Neuronal stem cell (in vitro differentiated cells): ENCODE results near the gene KLHL34.

ENCODE experiments used
- DNase-seq: peaks from one replicate; pipeline ENCODE4 v3.0.0-alpha.2; 2013; ENCODE audit warnings: low spot score
- H2AFZ ChIP-seq: one replicate; pipeline ENCODE4 v1.6.1; 2013; ENCODE audit warnings: mild to moderate bottlenecking, low read length, inconsistent platforms
- H2AK5ac ChIP-seq: 2 replicates; pipeline ENCODE4 v1.6.1; 2013; ENCODE audit warnings: low read depth, mild to moderate bottlenecking, inconsistent platforms, low read length, moderate library complexity, mixed read lengths
- H2BK120ac ChIP-seq: 2 replicates; pipeline ENCODE4 v1.6.1; 2013; ENCODE audit warnings: low read depth, mild to moderate bottlenecking, inconsistent platforms, low read length, moderate library complexity, mixed read lengths
- H2BK12ac ChIP-seq: one replicate; pipeline ENCODE4 v1.6.1; 2013; ENCODE audit warnings: low read length, inconsistent platforms
- H2BK15ac ChIP-seq: 2 replicates; pipeline ENCODE4 v1.6.1; 2013; ENCODE audit warnings: mild to moderate bottlenecking, low read length, inconsistent platforms, mixed read lengths
- H2BK5ac ChIP-seq: one replicate; pipeline ENCODE4 v1.6.1; 2013; ENCODE audit warnings: inconsistent platforms, mild to moderate bottlenecking, low read length, moderate library complexity
- H3K14ac ChIP-seq: one replicate; pipeline ENCODE4 v1.6.1; 2013; ENCODE audit warnings: low read length, inconsistent platforms
- H3K18ac ChIP-seq: 2 replicates; pipeline ENCODE4 v1.6.1; 2013; ENCODE audit warnings: low read length, inconsistent platforms
- H3K23ac ChIP-seq: 2 replicates; pipeline ENCODE4 v1.6.1; 2013; ENCODE audit warnings: low read depth, mild to moderate bottlenecking, mixed read lengths, low read length, inconsistent platforms; ENCODE audit not compliant: poor library complexity
- H3K27ac ChIP-seq: replicated peaks from 3 replicates; pipeline ENCODE4 v1.5.1; 2013; ENCODE audit warnings: low read length, inconsistent platforms
- H3K27me3 ChIP-seq, 3 experiments: 2 replicates each; pipeline ENCODE4 v1.6.1; 2013; ENCODE audit warnings: low read length in 3 of 3, mild to moderate bottlenecking in 2 of 3, inconsistent platforms in 1 of 3, low read depth in 1 of 3, mixed read lengths in 1 of 3, moderate library complexity in 1 of 3; ENCODE audit not compliant: control insufficient read depth in 3 of 3, insufficient read depth in 3 of 3
- H3K36me3 ChIP-seq, 2 donors: replicated peaks in 1 of 2; 2 replicates each; pipeline ENCODE4 v1.6.1; 2013; ENCODE audit warnings: low read length in 2 of 2; ENCODE audit not compliant: control insufficient read depth in 2 of 2, insufficient read depth in 2 of 2
- H3K4ac ChIP-seq: 2 replicates; pipeline ENCODE4 v1.6.1; 2013; ENCODE audit warnings: inconsistent platforms, mild to moderate bottlenecking, low read length, moderate library complexity
- H3K4me1 ChIP-seq, 2 donors: 1 replicate in 1 of 2; 2 replicates in 1 of 2; pipeline ENCODE4 v1.6.1; 2013; ENCODE audit warnings: low read length in 2 of 2, low read depth in 1 of 2; ENCODE audit not compliant: control insufficient read depth in 2 of 2, insufficient read depth in 1 of 2
- H3K4me2 ChIP-seq: one replicate; pipeline ENCODE4 v1.6.1; 2013; ENCODE audit warnings: mild to moderate bottlenecking, low read length, inconsistent platforms; ENCODE audit not compliant: insufficient read depth, poor library complexity, severe bottlenecking
- H3K4me3 ChIP-seq, 2 donors: 2 replicates each; pipeline ENCODE4 v1.5.1; 2013; ENCODE audit warnings: low read length in 2 of 2, mild to moderate bottlenecking in 2 of 2, inconsistent platforms in 1 of 2, moderate library complexity in 1 of 2
- H3K79me1 ChIP-seq: one replicate; pipeline ENCODE4 v1.6.1; 2013; ENCODE audit warnings: low read depth, mild to moderate bottlenecking, inconsistent platforms, low read length, moderate library complexity
- H3K9ac ChIP-seq: one replicate; pipeline ENCODE4 v1.6.1; 2013; ENCODE audit warnings: mild to moderate bottlenecking, low read depth, low read length, inconsistent platforms; ENCODE audit not compliant: poor library complexity
- H3K9me3 ChIP-seq, 2 donors: replicated peaks in 1 of 2; 2 replicates each; pipeline versions ENCODE3 to v1.6.1; 2013; ENCODE audit warnings: low read length in 2 of 2, mild to moderate bottlenecking in 2 of 2, inconsistent platforms in 1 of 2, low read depth in 1 of 2, mixed read lengths in 1 of 2, moderate library complexity in 1 of 2; ENCODE audit not compliant: control insufficient read depth in 2 of 2, insufficient read depth in 1 of 2
- H4K8ac ChIP-seq: one replicate; pipeline ENCODE4 v1.6.1; 2013; ENCODE audit warnings: low read depth, mild to moderate bottlenecking, inconsistent platforms, low read length, moderate library complexity
- H4K91ac ChIP-seq: one replicate; pipeline ENCODE4 v1.6.1; 2013; ENCODE audit warnings: low read length, low read depth, mild to moderate bottlenecking, inconsistent platforms; ENCODE audit not compliant: poor library complexity
- WGBS, 2 donors: extraction: QIAGEN DNeasy Blood & Tissue Kit; methylation state at CpG; one replicate each; pipeline ENCODE4 v1.1.7; 2013; ENCODE audit warnings: missing lambda C conversion rate in 2 of 2, mixed read lengths in 1 of 2; ENCODE audit not compliant: insufficient read length in 2 of 2, insufficient replicate concordance in 1 of 2; ENCODE audit errors: extremely low coverage in 2 of 2; 5-methylcytosine and 5-hydroxymethylcytosine counted together

The KLHL34 gene

GRCh38 chrX:21660156-21660555 lies 2.0 kb upstream of the KLHL34 start:
- no peak overlapping the region for H2AFZ ChIP-seq
- no peak overlapping the region for H2BK5ac ChIP-seq
- H3K79me1 ChIP-seq: no peaks in the 10 kb centered on the region
- no peak overlapping the region for H3K18ac ChIP-seq
- no peak overlapping the region for H2BK120ac ChIP-seq
- DNase-seq: no peak
- H2AK5ac ChIP-seq: no peak overlapping the region
- no peak overlapping the region for H2BK12ac ChIP-seq
- H3K4ac ChIP-seq: no peak overlapping the region
- H3K14ac ChIP-seq: no peak overlapping the region
- no peak overlapping the region for H2BK15ac ChIP-seq
- H3K4me2 ChIP-seq: no peak overlapping the region
- no peak overlapping the region for H3K4me3 ChIP-seq
- H3K27ac ChIP-seq: no peak overlapping the region
- H3K4me1 ChIP-seq: no peaks in the 10 kb centered on the region
- no peak overlapping the region for H3K9ac ChIP-seq
- no peak overlapping the region for H4K91ac ChIP-seq
- no peaks in the 10 kb centered on the region for H3K36me3 ChIP-seq
- no peaks in the 10 kb centered on the region for H3K9me3 ChIP-seq
- H3K27me3 ChIP-seq: no peaks in the 10 kb centered on the region
- no CpG with 5 or more reads among the region's 2 CpGs for WGBS, 2 donors
- no peak overlapping the region for H4K8ac ChIP-seq
- no peak overlapping the region for H3K23ac ChIP-seq

GRCh38 chrX:21659320-21659719 lies 1.2 kb upstream of the KLHL34 start:
- Histone ChIP-seq H4K8ac (no peak overlapping the region), H3K4ac (no peak overlapping the region), H3K4me3 (no peak overlapping the region), H2BK5ac (no peak overlapping the region), H2BK15ac (no peak overlapping the region), H3K9ac (no peak overlapping the region), H3K79me1 (no peaks in the 10 kb centered on the region), H3K4me1 (no peaks in the 10 kb centered on the region), H3K27me3 (no peaks in the 10 kb centered on the region), H3K23ac (no peak overlapping the region), H3K14ac (no peak overlapping the region), H3K27ac (no peak overlapping the region), H3K9me3 (no peaks in the 10 kb centered on the region), H3K4me2 (no peak overlapping the region), H3K18ac (no peak overlapping the region), H2BK120ac (no peak overlapping the region), H2AK5ac (no peak overlapping the region), H3K36me3 (no peaks in the 10 kb centered on the region), H2BK12ac (no peak overlapping the region), H2AFZ (no peak overlapping the region), H4K91ac (no peak overlapping the region)
- no CpG with 5 or more reads among the region's 3 CpGs for WGBS, 2 donors
- DNase-seq: no peak

GRCh38 chrX:21658746-21659145 lies 616 bp upstream of the KLHL34 start:
- Histone ChIP-seq H2BK12ac (no peak overlapping the region), H3K9ac (no peak overlapping the region), H3K27ac (no peak overlapping the region), H2BK15ac (no peak overlapping the region), H2AFZ (no peak overlapping the region), H3K27me3 (no peaks in the 10 kb centered on the region), H3K4me3 (no peak overlapping the region), H4K91ac (no peak overlapping the region), H2BK120ac (no peak overlapping the region), H3K23ac (no peak overlapping the region), H2AK5ac (no peak overlapping the region), H3K14ac (no peak overlapping the region), H3K79me1 (no peaks in the 10 kb centered on the region), H3K4me2 (no peak overlapping the region), H3K18ac (no peak overlapping the region), H3K4ac (no peak overlapping the region), H3K36me3 (no peaks in the 10 kb centered on the region), H2BK5ac (no peak overlapping the region), H3K4me1 (no peaks in the 10 kb centered on the region), H3K9me3 (no peaks in the 10 kb centered on the region), H4K8ac (no peak overlapping the region)
- WGBS, 2 donors: no CpG with 5 or more reads among the region's 23 CpGs
- DNase-seq: no peak

- WGBS, 2 donors: no CpG with 5 or more reads among the region's 57 CpGs
- Histone ChIP-seq H3K4ac (no peak overlapping the region), H2AFZ (no peak overlapping the region), H3K4me3 (no peak overlapping the region), H3K23ac (no peak overlapping the region), H2BK15ac (no peak overlapping the region), H4K91ac (no peak overlapping the region), H4K8ac (no peak overlapping the region), H3K4me2 (no peak overlapping the region), H3K9ac (no peak overlapping the region), H2AK5ac (no peak overlapping the region), H3K18ac (no peak overlapping the region), H3K79me1 (no peaks in the 10 kb centered on the region), H3K27me3 (no peaks in the 10 kb centered on the region), H3K4me1 (no peaks in the 10 kb centered on the region), H3K36me3 (peaks cover 0 to under 1% of the 10 kb centered on the region in 2 donors), H3K9me3 (no peaks in the 10 kb centered on the region), H2BK120ac (no peak overlapping the region), H3K27ac (no peak overlapping the region), H3K14ac (no peak overlapping the region), H2BK12ac (no peak overlapping the region), H2BK5ac (no peak overlapping the region)
- DNase-seq: no peak
Observed at GRCh38 chrX:21657318-21658151, 595 bp downstream of the KLHL34 start.
